K562 (cell line): ENCODE results near the gene DBI. TPM values are rescaled to one million over a fixed set of nuclear protein-coding genes. Genes with fewer than 3 reads are reported as not detected.

ENCODE experiments used
- ATAC-seq: fragments of 200-7000 bp; cut with Tn5 transposase; 3 replicates; pipeline ENCODE4 v1.9.1; 2020; ENCODE audit warnings: moderate library complexity
- BruUV-seq: library from RNA; stranded (reverse); fragments of 400-500 nt; replicated peaks from 2 replicates; lab custom pipeline; 2021; lab: Mats Ljungman, UMichigan
- CTCF ChIA-PET: fragments of 300-600 bp; formaldehyde crosslinking; extraction: SDS; loops from one replicate; lab custom pipeline; 2021; ENCODE audit warnings: low intra/inter-chr PET ratio; lab: Yijun Ruan, JAX
- POLR2A ChIA-PET: fragments of 300-600, 350-650 bp; sonication (Branson Sonifier 250); formaldehyde crosslinking; extraction: SDS; loops from one replicate; lab custom pipeline; 2021; ENCODE audit warnings: antibody characterized with exemption, inconsistent platforms; lab: Yijun Ruan, JAX
- DNase-seq, 4 experiments: peaks; one replicate each; pipeline versions ENCODE4 v3.0.0 to v3.0.0-alpha.2; 2011 to 2018; ENCODE audit warnings: low spot score in 3 of 4, mixed read lengths in 3 of 4; ENCODE audit errors: extremely low read depth in 1 of 4
- FAIRE-seq: peaks from 2 replicates; lab custom pipeline; 2011; peaks lifted over from hg19 to GRCh38; lab: Jason Lieb, UNC
- H2AFZ ChIP-seq: 2 replicates; pipeline ENCODE4 v1.6.0; 2011; ENCODE audit warnings: low read depth, low read length, control low read depth, inconsistent platforms
- H3K27ac ChIP-seq: fragments of 200-600 bp; 3 replicates; pipeline ENCODE4 v1.8.0; 2011; ENCODE audit warnings: low read depth, mild to moderate bottlenecking, control low read depth, inconsistent platforms, low read length, moderate library complexity, mixed read lengths; ENCODE audit errors: extremely low read depth
- H3K27me3 ChIP-seq, 2 experiments: fragments of 300-600 bp in 1 of 2; 2 replicates in 1 of 2; 3 replicates in 1 of 2; pipeline versions ENCODE4 v1.6.0 to v1.8.0; 2011; ENCODE audit warnings: inconsistent platforms in 2 of 2, low read length in 2 of 2, mild to moderate bottlenecking in 1 of 2, mixed read lengths in 1 of 2, moderate library complexity in 1 of 2; ENCODE audit not compliant: control insufficient read depth in 2 of 2, insufficient read depth in 2 of 2
- H3K36me3 ChIP-seq: fragments of 300-600 bp; 3 replicates; pipeline ENCODE4 v1.8.0; 2011; ENCODE audit warnings: mild to moderate bottlenecking, low read length, inconsistent platforms; ENCODE audit not compliant: control insufficient read depth, insufficient read depth
- H3K4me1 ChIP-seq, 2 experiments: fragments of 200-600 bp in 1 of 2; replicated peaks in 1 of 2; 2 replicates in 1 of 2; 3 replicates in 1 of 2; pipeline versions ENCODE4 v1.5.1 to v1.8.0; 2011; ENCODE audit warnings: inconsistent platforms in 2 of 2, low read length in 2 of 2, mild to moderate bottlenecking in 1 of 2, mixed read lengths in 1 of 2, moderate library complexity in 1 of 2; ENCODE audit not compliant: control insufficient read depth in 2 of 2, insufficient read depth in 2 of 2
- H3K4me2 ChIP-seq: 2 replicates; pipeline ENCODE4 v1.6.1; 2011; ENCODE audit warnings: low read length, control low read depth, inconsistent platforms, mixed read lengths; ENCODE audit not compliant: insufficient read depth
- H3K4me3 ChIP-seq: fragments of 200-600 bp; sonication (generic), shearing (Covaris generic); 2 replicates; pipeline ENCODE4 v1.5.1; 2016; ENCODE audit warnings: control low read depth, inconsistent platforms
- H3K79me2 ChIP-seq: fragments of 200-600 bp; 3 replicates; pipeline ENCODE4 v1.8.0; 2011; ENCODE audit warnings: low read length, inconsistent platforms; ENCODE audit not compliant: control insufficient read depth, insufficient read depth
- H3K9ac ChIP-seq, 2 experiments: 2 replicates each; pipeline versions ENCODE4 v1.6.0 to v1.6.1; 2011; ENCODE audit warnings: low read depth in 2 of 2, low read length in 2 of 2, control low read depth in 1 of 2, inconsistent platforms in 1 of 2, mild to moderate bottlenecking in 1 of 2, mixed read lengths in 1 of 2; ENCODE audit not compliant: insufficient read depth in 1 of 2
- H3K9me1 ChIP-seq: one replicate; pipeline ENCODE4 v1.6.0; 2011; ENCODE audit warnings: inconsistent platforms, mild to moderate bottlenecking, low read length, moderate library complexity; ENCODE audit not compliant: control insufficient read depth, insufficient read depth
- H3K9me3 ChIP-seq: replicated peaks from 2 replicates; pipeline ENCODE4 v1.5.1; 2011; ENCODE audit warnings: low read depth, low read length, inconsistent platforms; ENCODE audit not compliant: control insufficient read depth, insufficient read depth
- H4K20me1 ChIP-seq: replicated peaks from 2 replicates; pipeline ENCODE4 v1.6.1; 2011; ENCODE audit warnings: low read length, inconsistent platforms, mixed read lengths; ENCODE audit not compliant: control insufficient read depth, insufficient read depth
- CBX3 ChIP-seq, 2 experiments: IDR thresholded peaks; 1 replicate in 1 of 2; 2 replicates in 1 of 2; pipeline ENCODE4 v1.6.1; 2012; ENCODE audit warnings: inconsistent platforms in 2 of 2, low read length in 2 of 2, borderline replicate concordance in 1 of 2, control low read depth in 1 of 2
- ERF ChIP-seq: fragments of 450-650 bp; formaldehyde crosslinking; IDR thresholded peaks from 2 replicates; pipeline ENCODE4 v1.4.0; 2020; ENCODE audit warnings: mild to moderate bottlenecking, mixed read lengths
- NBN ChIP-seq: fragments of 450-650 bp; IDR thresholded peaks from 2 replicates; pipeline ENCODE4 v1.6.1; 2016; ENCODE audit warnings: low read depth, mild to moderate bottlenecking
- NR1H2 ChIP-seq: sonication (generic); formaldehyde crosslinking; IDR thresholded peaks from 2 replicates; pipeline ENCODE4 v1.4.0; 2020; ENCODE audit warnings: mild to moderate bottlenecking, missing genetic modification reagents
- NR2C2 ChIP-seq, 2 experiments: fragments of 200-800 bp in 1 of 2; sonication (Bioruptor generic) in 1 of 2; sonication (generic) in 1 of 2; formaldehyde crosslinking in 1 of 2; IDR thresholded peaks; 2 replicates each; pipeline versions ENCODE4 v1.6.1 to v1.8.0; 2016 to 2022; ENCODE audit warnings: mild to moderate bottlenecking in 1 of 2, missing compliant biosample characterization in 1 of 2, missing genetic modification characterization in 1 of 2, missing genetic modification reagents in 1 of 2
- PHF8 ChIP-seq: fragments of 200-600 bp; sonication (generic); IDR thresholded peaks from 2 replicates; pipeline ENCODE4 v1.6.1; 2012; ENCODE audit warnings: mixed run types, mild to moderate bottlenecking, inconsistent platforms, low read length, moderate library complexity, borderline replicate concordance
- TBP ChIP-seq: optimal IDR thresholded peaks from 2 replicates; pipeline ENCODE3; 2011; ENCODE audit warnings: low read depth, low read length, improper control_type of control experiment
- TCF3 ChIP-seq: sonication (generic); formaldehyde crosslinking; IDR thresholded peaks from 2 replicates; pipeline ENCODE4 v1.4.0; 2020; ENCODE audit warnings: mild to moderate bottlenecking, missing genetic modification reagents
- ZBTB7A ChIP-seq: IDR thresholded peaks from 2 replicates; pipeline ENCODE4 v1.6.1; 2011; ENCODE audit warnings: low read depth, mild to moderate bottlenecking, low read length, moderate library complexity, borderline replicate concordance; ENCODE audit not compliant: control insufficient read depth
- ZNF232 ChIP-seq: sonication (generic); formaldehyde crosslinking; IDR thresholded peaks from 2 replicates; pipeline ENCODE4 v1.8.0; 2022; ENCODE audit warnings: mild to moderate bottlenecking, missing genetic modification reagents
- ZNF282 ChIP-seq: sonication (generic); formaldehyde crosslinking; IDR thresholded peaks from 2 replicates; pipeline ENCODE4 v1.8.1; 2023; ENCODE audit warnings: missing genetic modification reagents
- ZNF830 ChIP-seq: fragments of 250-450 bp; sonication (Bioruptor Pico); IDR thresholded peaks from 2 replicates; pipeline ENCODE4 v1.5.0; 2021; ENCODE audit warnings: mild to moderate bottlenecking
- WGBS: fragments of 100-300 bp; shearing (Covaris generic); methylation state at CpG from one replicate; pipeline ENCODE4 v1.1.6; 2016; ENCODE audit warnings: low coverage, mixed read lengths; ENCODE audit not compliant: insufficient coverage; ENCODE audit errors: missing lambda C conversion rate; 5-methylcytosine and 5-hydroxymethylcytosine counted together
- in situ Hi-C: fragments of 300-500 bp; cut with MboI; formaldehyde crosslinking; loops from 4 replicates; pipeline ENCODE4 v1.15.0; 2018; ENCODE audit warnings: inconsistent platforms, mixed read lengths
- intact Hi-C: fragments of 100-400 bp; cut with micrococcal nuclease; formaldehyde crosslinking; loops from 2 replicates; pipeline ENCODE4 v1.14.2; 2022
- polyA plus RNA-seq, 8 experiments: library from polyadenylated mRNA; depleted of rRNA in 4 of 8; stranded (reverse) in 5 of 8; unstranded in 3 of 8; fragments of >200 nt; fragmentation: Nextera tagmentation in 2 of 8; fragmentation: Illumina TruSeq in 1 of 8; extraction: Ambion mirVana in 2 of 8; extraction: Trizol in 1 of 8; gene quantifications; 2 replicates each; pipeline versions ENCODE4 v1.2.1 to v1.2.3, GENCODE V29; 2011 to 2014; ENCODE audit warnings: inconsistent platforms in 1 of 8, missing spikeins in 1 of 8
- total RNA-seq, 7 experiments: library from RNA; depleted of rRNA in 6 of 7; stranded (reverse); fragments of >200 nt in 6 of 7; fragmentation: Illumina TruSeq in 2 of 7; extraction: Trizol in 2 of 7; gene quantifications; 2 replicates each; pipeline versions ENCODE4 v1.2.1 to v1.2.3, GENCODE V29; 2011 to 2021; ENCODE audit warnings: low replicate concordance in 1 of 7

The DBI gene
- total and polyA plus RNA-seq, 9 of the 15 experiments (the other 6 are each of a cell fraction or from before 2014, with no cell fraction given): 55.8 to 443 (median 194) TPM

GRCh38 chr2:119366161-119366648 lies 572 bp upstream of the DBI start:
- in situ Hi-C loops: no loop called here
- peak; percentile 18 for ATAC-seq
- FAIRE-seq: peak; percentile 60
- intact Hi-C loops: no loop called here
- Histone ChIP-seq H4K20me1 (no peaks in the 10 kb centered on the region), H3K4me3 (peak overlapping the region; percentile 75), H3K4me2 (peak overlapping the region; percentile 97), H3K9ac (peak overlapping the region; percentile 83 to 93), H2AFZ (peak overlapping the region; percentile 84), H3K4me1 (peaks cover 3 to 14% of the 10 kb centered on the region in 2 experiments; a peak in 4 of 5 replicates), H3K27me3 (no peaks in the 10 kb centered on the region), H3K27ac (peak overlapping the region; percentile 80), H3K9me3 (no peaks in the 10 kb centered on the region), H3K9me1 (peaks cover 4% of the 10 kb centered on the region), H3K36me3 (peaks cover 27% of the 10 kb centered on the region; the same call in 2 of the 3 replicates), H3K79me2 (peaks cover 25% of the 10 kb centered on the region)
- 2% methylated on average over 17 of the region's 17 CpGs for WGBS
- TSS peak; percentile 83 for BruUV-seq
- CTCF ChIA-PET: no interaction called here
- TF ChIP-seq TCF3 (CRISPR knock-in tag) (peak; percentile 30; the same call in 1 of the 2 replicates), PHF8 (peak; percentile 83), ERF (CRISPR knock-in tag) (0 out of 2 replicates have a peak, but pooled peaks have one; percentile 36), TBP (no peak), NR2C2 (CRISPR knock-in tag; IDR thresholded peaks at IDR 0.05) (no peak), NR2C2 (tag; IDR thresholded peaks at IDR 0.05) (peak; percentile 48; the same call in 1 of the 2 replicates), ZBTB7A (peak; percentile 42; the same call in 1 of the 2 replicates), CBX3 (IDR thresholded peaks at IDR 0.05; ENCODE audit: borderline replicate concordance in 1 of 2, low read length in 2 of 2) (peak in 1 of 2 experiments; percentile 8; a peak in 1 of 3 replicates), ZNF830 (0 out of 2 replicates have a peak, but pooled peaks have one; percentile 10), ZNF282 (CRISPR knock-in tag) (no peak), NR1H2 (0 out of 2 replicates have a peak, but pooled peaks have one; percentile 85), ZNF232 (CRISPR knock-in tag) (no peak), NBN (0 out of 2 replicates have a peak, but pooled peaks have one; percentile 20)
- peak in 1 of 4 experiments; percentile 29 for DNase-seq
- POLR2A ChIA-PET: interaction anchor here (1.0 kb wide), 1 partner anchor 13 kb away, joined by 11 read pairs; no protein-coding TSS in a partner anchor
